NB4 (cell line): ENCODE data around the gene ACOXL.

Experiments used
- CTCF ChIP-seq: IDR thresholded peaks from one replicate; pipeline ENCODE4 v1.5.1; 2012; ENCODE audit warnings: low read depth, low read length
- MAX ChIP-seq: IDR thresholded peaks from 2 replicates; pipeline ENCODE4 v1.6.1; 2011; ENCODE audit warnings: low read depth, low read length
- MYC ChIP-seq: IDR thresholded peaks from 2 replicates; pipeline ENCODE4 v1.6.1; 2011; ENCODE audit warnings: low read depth, low read length
- POLR2A ChIP-seq: IDR thresholded peaks from 2 replicates; pipeline ENCODE4 v1.6.1; 2011; ENCODE audit warnings: mild to moderate bottlenecking; ENCODE audit not compliant: insufficient read length; ENCODE audit errors: extremely low read depth

DNA sequence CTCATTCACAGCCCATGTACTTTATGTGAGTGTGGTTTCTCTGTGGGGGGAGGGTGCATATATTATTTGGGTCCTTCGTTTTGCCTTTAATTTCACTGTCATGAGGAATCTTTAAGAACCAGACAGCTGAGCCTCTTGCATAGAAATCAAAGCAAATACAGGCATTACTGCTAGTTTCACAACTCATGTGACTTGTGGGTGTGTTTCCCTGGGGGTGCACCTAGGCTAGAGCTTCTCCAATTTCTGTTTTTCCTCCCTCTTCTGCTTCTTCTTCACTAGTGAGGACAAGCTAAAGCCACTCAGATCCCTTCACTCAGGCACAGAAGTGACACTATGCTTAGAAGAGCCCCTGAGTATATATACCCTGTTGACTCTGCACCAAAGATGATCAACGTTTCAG lies 131.4 kb downstream of the ACOXL start:
- no peak for TF ChIP-seq CTCF
- no peak for TF ChIP-seq POLR2A
- TF ChIP-seq MYC, result no peak
- TF ChIP-seq MAX, result no peak
